GM13976 (cell line): ENCODE results near the gene EAPP.
A peak's percentile ranks its signal among the peaks of the same experiment; 100 is the strongest.

Experiments used
- DNase-seq: peaks from one replicate; pipeline ENCODE4 v3.0.0; 2012; ENCODE audit warnings: low spot score
- in situ Hi-C: fragments of 300-500 bp; cut with MboI; formaldehyde crosslinking; loops from one replicate; pipeline ENCODE4 v1.12.0; 2022; ENCODE audit warnings: low sequenced_read_pairs, mixed read lengths, inconsistent platforms; ENCODE audit not compliant: unreplicated experiment
- TF ChIP-seq, protein P1 (sequence below): IDR thresholded peaks from 2 replicates; pipeline ENCODE4 v1.5.1; 2012; ENCODE audit warnings: borderline replicate concordance, mild to moderate bottlenecking; ENCODE audit not compliant: insufficient read depth; ENCODE audit errors: extremely low read depth, missing control alignments, control extremely low read depth

Gene EAPP, protein sequence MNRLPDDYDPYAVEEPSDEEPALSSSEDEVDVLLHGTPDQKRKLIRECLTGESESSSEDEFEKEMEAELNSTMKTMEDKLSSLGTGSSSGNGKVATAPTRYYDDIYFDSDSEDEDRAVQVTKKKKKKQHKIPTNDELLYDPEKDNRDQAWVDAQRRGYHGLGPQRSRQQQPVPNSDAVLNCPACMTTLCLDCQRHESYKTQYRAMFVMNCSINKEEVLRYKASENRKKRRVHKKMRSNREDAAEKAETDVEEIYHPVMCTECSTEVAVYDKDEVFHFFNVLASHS

DNA sequence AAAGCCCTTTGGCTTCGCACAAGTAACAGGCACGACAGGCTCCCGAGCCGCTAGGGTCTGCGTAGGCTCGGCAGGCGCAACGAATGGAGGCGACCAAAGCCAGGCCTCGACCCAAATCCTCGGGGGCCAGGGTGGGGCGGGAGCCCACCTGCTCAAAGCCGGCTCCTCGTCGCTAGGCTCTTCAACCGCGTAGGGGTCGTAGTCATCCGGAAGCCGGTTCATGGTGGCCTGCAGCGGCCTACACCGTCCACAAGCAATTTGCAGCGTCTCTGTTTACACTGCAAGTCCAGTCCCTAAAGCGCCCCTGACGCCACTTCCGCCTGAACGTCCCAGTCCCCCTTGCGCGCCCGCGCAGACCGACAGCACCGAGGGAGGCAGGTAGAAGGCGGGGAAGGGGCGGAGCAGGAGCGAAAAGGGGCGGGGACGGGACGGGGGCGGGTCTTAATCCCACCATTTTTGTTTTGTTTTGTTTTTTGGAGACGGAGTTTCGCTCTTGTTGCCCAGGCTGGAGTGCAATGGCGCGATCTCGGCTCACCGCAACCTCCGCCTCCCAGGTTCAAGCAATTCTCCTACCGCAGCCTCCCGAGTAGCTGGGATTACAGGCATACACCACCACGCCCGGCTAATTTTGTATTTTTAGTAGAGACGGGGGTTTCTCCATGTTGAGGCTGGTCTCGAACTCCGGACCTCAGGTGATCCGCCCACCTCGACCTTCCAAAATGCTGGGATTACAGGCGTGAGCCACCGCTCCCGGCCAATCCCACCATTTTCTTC is at the start of gene EAPP:
TSS of gene EAPP (minus strand) at position 295 of the 774 bp plus-strand sequence. CDS start at position 222, 73 bp downstream.
- TF ChIP-seq, protein P1, sequence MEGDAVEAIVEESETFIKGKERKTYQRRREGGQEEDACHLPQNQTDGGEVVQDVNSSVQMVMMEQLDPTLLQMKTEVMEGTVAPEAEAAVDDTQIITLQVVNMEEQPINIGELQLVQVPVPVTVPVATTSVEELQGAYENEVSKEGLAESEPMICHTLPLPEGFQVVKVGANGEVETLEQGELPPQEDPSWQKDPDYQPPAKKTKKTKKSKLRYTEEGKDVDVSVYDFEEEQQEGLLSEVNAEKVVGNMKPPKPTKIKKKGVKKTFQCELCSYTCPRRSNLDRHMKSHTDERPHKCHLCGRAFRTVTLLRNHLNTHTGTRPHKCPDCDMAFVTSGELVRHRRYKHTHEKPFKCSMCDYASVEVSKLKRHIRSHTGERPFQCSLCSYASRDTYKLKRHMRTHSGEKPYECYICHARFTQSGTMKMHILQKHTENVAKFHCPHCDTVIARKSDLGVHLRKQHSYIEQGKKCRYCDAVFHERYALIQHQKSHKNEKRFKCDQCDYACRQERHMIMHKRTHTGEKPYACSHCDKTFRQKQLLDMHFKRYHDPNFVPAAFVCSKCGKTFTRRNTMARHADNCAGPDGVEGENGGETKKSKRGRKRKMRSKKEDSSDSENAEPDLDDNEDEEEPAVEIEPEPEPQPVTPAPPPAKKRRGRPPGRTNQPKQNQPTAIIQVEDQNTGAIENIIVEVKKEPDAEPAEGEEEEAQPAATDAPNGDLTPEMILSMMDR, result no peak
- in situ Hi-C loops, result no loop called here
- peak; percentile 97 for DNase-seq

DNA sequence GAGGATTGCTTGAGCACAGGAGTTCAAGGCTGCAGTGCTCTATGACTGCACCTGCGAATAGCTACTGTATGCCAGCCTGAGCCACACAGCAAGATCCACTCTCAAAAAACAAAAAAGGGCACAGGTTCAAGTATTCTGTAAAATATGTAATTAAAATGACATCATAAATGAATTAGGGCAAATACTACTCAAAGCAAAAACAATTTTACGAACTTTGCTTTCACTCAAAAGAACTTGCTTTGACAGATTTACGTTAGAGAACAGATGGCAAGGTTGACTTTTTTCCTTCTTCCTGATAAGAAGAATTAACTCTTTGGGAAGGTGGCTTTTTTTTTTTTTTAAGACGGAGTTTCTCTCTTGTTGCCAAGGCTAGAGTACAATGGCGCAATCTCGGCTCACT is 44.0 kb upstream of the EAPP start:
- in situ Hi-C loops, result no loop called here
- DNase-seq, result no peak
- TF ChIP-seq, protein P1, result no peak

DNA sequence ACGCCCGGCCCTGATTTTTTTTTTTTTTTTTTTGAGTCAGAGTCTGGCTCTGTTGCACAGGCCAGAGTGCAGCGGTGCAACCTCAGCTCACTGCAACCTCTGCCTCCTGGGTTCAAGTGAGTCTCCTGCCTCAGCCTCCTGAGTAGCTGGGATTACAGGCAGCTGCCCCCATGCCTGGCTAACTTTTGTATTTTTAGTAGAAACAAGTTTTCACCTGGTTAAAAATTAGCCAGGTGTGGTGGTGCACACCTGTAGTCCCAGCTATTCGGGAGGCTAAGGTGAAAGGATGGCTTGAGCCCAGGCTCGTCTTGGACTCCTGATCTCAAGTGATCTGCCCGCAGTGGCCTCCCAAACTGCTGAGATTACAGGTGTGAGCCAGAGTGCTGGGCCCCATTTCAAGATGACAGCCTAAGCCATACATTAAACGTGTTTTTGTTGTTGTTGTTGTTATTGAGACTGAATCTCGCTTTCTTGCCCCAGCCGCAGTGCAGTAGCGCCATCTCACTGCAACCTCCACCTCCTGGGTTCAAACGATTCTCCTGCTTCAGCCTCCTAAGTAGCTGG is 42.7 kb upstream of the EAPP start:
- in situ Hi-C loops, result no loop called here
- DNase-seq, result no peak
- TF ChIP-seq, protein P1, result no peak

- TF ChIP-seq, protein P1, result no peak
- no peak for DNase-seq
- in situ Hi-C loops, result no loop called here
Measured at GRCh38 chr14:34580381-34580780, 40.9 kb upstream of the EAPP start.

- in situ Hi-C loops, result no loop called here
- DNase-seq, result no peak
- TF ChIP-seq, protein P1, result no peak
Measured at GRCh38 chr14:34571771-34572170, 32.3 kb upstream of the EAPP start.

DNA sequence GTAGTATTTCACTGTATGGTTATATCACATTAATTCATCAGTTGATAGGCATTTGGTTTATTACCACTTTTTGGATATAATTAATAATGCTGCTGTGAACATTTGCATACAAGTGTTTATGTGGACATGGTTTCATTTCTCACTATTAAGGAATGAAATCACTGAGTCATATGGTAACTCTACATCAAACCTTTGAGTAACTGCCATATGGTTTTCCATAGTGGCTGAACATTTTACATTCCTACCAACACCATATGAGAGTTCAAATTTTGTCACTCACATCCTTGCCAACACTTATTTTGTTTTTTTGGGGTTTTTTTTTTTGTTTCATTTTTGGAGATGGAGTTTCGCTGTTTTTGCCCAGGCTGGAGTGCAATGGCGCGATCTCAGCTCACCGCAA is 30.2 kb upstream of the EAPP start:
- TF ChIP-seq, protein P1, result no peak
- no peak for DNase-seq
- in situ Hi-C loops, result no loop called here
